Neural cell (in vitro differentiated cells): ENCODE data around the gene USP4.

Source experiments
- CTCF ChIP-seq: fragments of 450-650 bp; IDR thresholded peaks from 2 replicates; pipeline ENCODE4 v1.5.1; 2014; ENCODE audit warnings: antibody characterized with exemption, mild to moderate bottlenecking, moderate library complexity; ENCODE audit not compliant: poor library complexity, severe bottlenecking
- MXI1 ChIP-seq: fragments of 450-650 bp; conservative IDR thresholded peaks from 2 replicates; pipeline ENCODE4 v1.6.1; 2014; ENCODE audit warnings: antibody characterized with exemption, mild to moderate bottlenecking; ENCODE audit not compliant: poor library complexity, severe bottlenecking
- POLR2AphosphoS5 ChIP-seq: IDR thresholded peaks from 2 replicates; pipeline ENCODE4 v1.6.1; 2012

- TF ChIP-seq CTCF = no peak
- no peak for TF ChIP-seq POLR2AphosphoS5
- no peak for TF ChIP-seq MXI1
Measured at GRCh38 chr3:49389297-49389696, 49.4 kb upstream of the USP4 start.
